Measurements from ENCODE around the gene C2CD3. TPM values are rescaled to one million over a fixed set of nuclear protein-coding genes. Genes with fewer than 3 reads are reported as not detected.

Gene C2CD3
- total RNA-seq, 1 experiment from 2014 or later: 18.7 TPM

GRCh38 chr11:74203966-74204365 is 33.2 kb upstream of the C2CD3 start (continued):
- TF ChIP-seq FOXP4 (CRISPR knock-in tag; IDR thresholded peaks at IDR 0.05) (no peak), TCF7 (CRISPR knock-in tag; IDR thresholded peaks at IDR 0.05; ENCODE audit: low read depth) (no peak), ZNF263 (CRISPR knock-in tag; IDR thresholded peaks at IDR 0.05; ENCODE audit: low read depth) (no peak), NFE2L1 (CRISPR knock-in tag; IDR thresholded peaks at IDR 0.05) (no peak)

- peaks cover 16% of the 10 kb centered on the region for H3K36me3 Mint-ChIP-seq
- ATAC-seq: no peak
- no peak overlapping the region for H3K4me3 Mint-ChIP-seq
- no peaks in the 10 kb centered on the region for H3K27me3 Mint-ChIP-seq (ENCODE audit: low read depth)
- peaks cover 25% of the 10 kb centered on the region for H3K9me3 Mint-ChIP-seq
- no peaks in the 10 kb centered on the region for H3K4me1 Mint-ChIP-seq
- no peak overlapping the region for H3K27ac Mint-ChIP-seq
- CTCF ChIA-PET: no interaction called here
- TF ChIP-seq HMGA2 (CRISPR knock-in tag; IDR thresholded peaks at IDR 0.05) (no peak), SMAD3 (CRISPR knock-in tag; IDR thresholded peaks at IDR 0.05; ENCODE audit: borderline replicate concordance) (no peak), RELA (CRISPR knock-in tag; IDR thresholded peaks at IDR 0.05; ENCODE audit: borderline replicate concordance) (no peak), ZNF671 (CRISPR knock-in tag; IDR thresholded peaks at IDR 0.05) (no peak), NR2C2 (CRISPR knock-in tag; IDR thresholded peaks at IDR 0.05) (no peak), CDX4 (CRISPR knock-in tag; IDR thresholded peaks at IDR 0.05; ENCODE audit: borderline replicate concordance) (no peak), ZNF423 (CRISPR knock-in tag; IDR thresholded peaks at IDR 0.05) (no peak), JAZF1 (CRISPR knock-in tag; IDR thresholded peaks at IDR 0.05) (no peak), SP1 (CRISPR knock-in tag; conservative IDR thresholded peaks at IDR 0.05) (no peak), ZNF121 (CRISPR knock-in tag; IDR thresholded peaks at IDR 0.05) (no peak), MXD4 (CRISPR knock-in tag; IDR thresholded peaks at IDR 0.05; ENCODE audit: borderline replicate concordance) (no peak)
- TF ChIP-seq, protein P1, sequence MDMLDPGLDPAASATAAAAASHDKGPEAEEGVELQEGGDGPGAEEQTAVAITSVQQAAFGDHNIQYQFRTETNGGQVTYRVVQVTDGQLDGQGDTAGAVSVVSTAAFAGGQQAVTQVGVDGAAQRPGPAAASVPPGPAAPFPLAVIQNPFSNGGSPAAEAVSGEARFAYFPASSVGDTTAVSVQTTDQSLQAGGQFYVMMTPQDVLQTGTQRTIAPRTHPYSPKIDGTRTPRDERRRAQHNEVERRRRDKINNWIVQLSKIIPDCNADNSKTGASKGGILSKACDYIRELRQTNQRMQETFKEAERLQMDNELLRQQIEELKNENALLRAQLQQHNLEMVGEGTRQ (CRISPR knock-in tag; IDR thresholded peaks at IDR 0.05): no peak
- POLR2A ChIA-PET: no interaction called here
- DNase-seq (ENCODE audit: low spot score): no peak
Observed at GRCh38 chr11:74196781-74197486, 26.1 kb upstream of the C2CD3 start.

DNA sequence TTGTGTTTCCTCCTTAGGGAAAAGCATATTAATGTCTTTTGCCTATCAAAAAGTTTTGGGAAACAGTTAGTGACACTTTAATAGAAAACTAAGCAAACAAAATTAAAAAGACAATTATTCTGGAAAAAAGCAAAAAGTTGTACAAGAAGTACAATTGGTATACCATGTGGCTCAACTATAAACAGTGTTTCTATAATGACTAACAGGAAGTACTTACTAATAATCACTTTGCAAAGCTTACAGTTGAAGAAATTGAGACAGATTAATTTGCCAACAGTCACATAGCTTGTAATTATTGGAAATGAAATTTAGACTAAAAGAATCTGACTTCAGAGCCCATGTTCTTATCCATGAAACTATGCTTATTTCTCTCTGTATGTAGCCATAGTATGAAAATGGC is 25.0 kb upstream of the C2CD3 start:
- Mint-ChIP-seq H3K27ac (no peak overlapping the region), H3K4me1 (no peaks in the 10 kb centered on the region), H3K27me3 (ENCODE audit: low read depth) (no peaks in the 10 kb centered on the region; the same call in 1 of the 2 replicates), H3K9me3 (peaks cover 33% of the 10 kb centered on the region), H3K36me3 (peaks cover 24% of the 10 kb centered on the region), H3K4me3 (no peak overlapping the region)
- ChIA-PET CTCF (no interaction called here), POLR2A (no interaction called here)
- DNase-seq (ENCODE audit: low spot score): no peak
- ATAC-seq: no peak
- TF ChIP-seq RORB (CRISPR knock-in tag; IDR thresholded peaks at IDR 0.05) (no peak), IRF1 (CRISPR knock-in tag; IDR thresholded peaks at IDR 0.05) (no peak), RELA (CRISPR knock-in tag; IDR thresholded peaks at IDR 0.05; ENCODE audit: borderline replicate concordance) (no peak), TCF7 (CRISPR knock-in tag; IDR thresholded peaks at IDR 0.05; ENCODE audit: low read depth) (no peak), NFYB (CRISPR knock-in tag; conservative IDR thresholded peaks at IDR 0.05; ENCODE audit: low read depth) (no peak), CREM (CRISPR knock-in tag; IDR thresholded peaks at IDR 0.05) (no peak), ATF2 (CRISPR knock-in tag; IDR thresholded peaks at IDR 0.05; ENCODE audit: borderline replicate concordance, low read depth) (no peak), JAZF1 (CRISPR knock-in tag; IDR thresholded peaks at IDR 0.05) (no peak)
- TF ChIP-seq, protein P2, sequence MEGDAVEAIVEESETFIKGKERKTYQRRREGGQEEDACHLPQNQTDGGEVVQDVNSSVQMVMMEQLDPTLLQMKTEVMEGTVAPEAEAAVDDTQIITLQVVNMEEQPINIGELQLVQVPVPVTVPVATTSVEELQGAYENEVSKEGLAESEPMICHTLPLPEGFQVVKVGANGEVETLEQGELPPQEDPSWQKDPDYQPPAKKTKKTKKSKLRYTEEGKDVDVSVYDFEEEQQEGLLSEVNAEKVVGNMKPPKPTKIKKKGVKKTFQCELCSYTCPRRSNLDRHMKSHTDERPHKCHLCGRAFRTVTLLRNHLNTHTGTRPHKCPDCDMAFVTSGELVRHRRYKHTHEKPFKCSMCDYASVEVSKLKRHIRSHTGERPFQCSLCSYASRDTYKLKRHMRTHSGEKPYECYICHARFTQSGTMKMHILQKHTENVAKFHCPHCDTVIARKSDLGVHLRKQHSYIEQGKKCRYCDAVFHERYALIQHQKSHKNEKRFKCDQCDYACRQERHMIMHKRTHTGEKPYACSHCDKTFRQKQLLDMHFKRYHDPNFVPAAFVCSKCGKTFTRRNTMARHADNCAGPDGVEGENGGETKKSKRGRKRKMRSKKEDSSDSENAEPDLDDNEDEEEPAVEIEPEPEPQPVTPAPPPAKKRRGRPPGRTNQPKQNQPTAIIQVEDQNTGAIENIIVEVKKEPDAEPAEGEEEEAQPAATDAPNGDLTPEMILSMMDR (IDR thresholded peaks at IDR 0.05): no peak
- TF ChIP-seq, protein P3, sequence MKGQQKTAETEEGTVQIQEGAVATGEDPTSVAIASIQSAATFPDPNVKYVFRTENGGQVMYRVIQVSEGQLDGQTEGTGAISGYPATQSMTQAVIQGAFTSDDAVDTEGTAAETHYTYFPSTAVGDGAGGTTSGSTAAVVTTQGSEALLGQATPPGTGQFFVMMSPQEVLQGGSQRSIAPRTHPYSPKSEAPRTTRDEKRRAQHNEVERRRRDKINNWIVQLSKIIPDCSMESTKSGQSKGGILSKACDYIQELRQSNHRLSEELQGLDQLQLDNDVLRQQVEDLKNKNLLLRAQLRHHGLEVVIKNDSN (CRISPR knock-in tag; IDR thresholded peaks at IDR 0.05): no peak

Data from WTC11 (cell line).